ENCODE measurements around the gene ZNF573. TPM values are rescaled to one million over a fixed set of nuclear protein-coding genes. Genes with fewer than 3 reads are reported as not detected.

ZNF573 gene
- total and polyA plus RNA-seq, 2 of the 13 experiments (the other 11 are each of a cell fraction or from before 2014, with no cell fraction given) = 3.1 to 9.3 TPM

GRCh38 chr19:37779127-37780005, at the start of gene ZNF573 (continued):
- TF ChIP-seq, protein P1, sequence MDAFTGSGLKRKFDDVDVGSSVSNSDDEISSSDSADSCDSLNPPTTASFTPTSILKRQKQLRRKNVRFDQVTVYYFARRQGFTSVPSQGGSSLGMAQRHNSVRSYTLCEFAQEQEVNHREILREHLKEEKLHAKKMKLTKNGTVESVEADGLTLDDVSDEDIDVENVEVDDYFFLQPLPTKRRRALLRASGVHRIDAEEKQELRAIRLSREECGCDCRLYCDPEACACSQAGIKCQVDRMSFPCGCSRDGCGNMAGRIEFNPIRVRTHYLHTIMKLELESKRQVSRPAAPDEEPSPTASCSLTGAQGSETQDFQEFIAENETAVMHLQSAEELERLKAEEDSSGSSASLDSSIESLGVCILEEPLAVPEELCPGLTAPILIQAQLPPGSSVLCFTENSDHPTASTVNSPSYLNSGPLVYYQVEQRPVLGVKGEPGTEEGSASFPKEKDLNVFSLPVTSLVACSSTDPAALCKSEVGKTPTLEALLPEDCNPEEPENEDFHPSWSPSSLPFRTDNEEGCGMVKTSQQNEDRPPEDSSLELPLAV (CRISPR knock-in tag; conservative IDR thresholded peaks at IDR 0.05; ENCODE audit: low read depth) = no peak
- TF ChIP-seq ZNF549 (CRISPR knock-in tag; IDR thresholded peaks at IDR 0.05) (no peak), CTCF (CRISPR knock-in tag; IDR thresholded peaks at IDR 0.05) (no peak), ZBTB38 (CRISPR knock-in tag; IDR thresholded peaks at IDR 0.05) (no peak; the same call in 1 of the 2 replicates), EEA1 (CRISPR knock-in tag; IDR thresholded peaks at IDR 0.05; ENCODE audit: borderline replicate concordance) (no peak), ZNF143 (CRISPR knock-in tag; IDR thresholded peaks at IDR 0.05) (peak; percentile 97), PLSCR1 (CRISPR knock-in tag; IDR thresholded peaks at IDR 0.05; ENCODE audit: borderline replicate concordance) (no peak), HNRNPH1 (optimal IDR thresholded peaks at IDR 0.05; ENCODE audit: low read depth, low read length) (no peak), ZBTB1 (CRISPR knock-in tag; IDR thresholded peaks at IDR 0.05; ENCODE audit: borderline replicate concordance) (no peak), ZXDC (CRISPR knock-in tag; IDR thresholded peaks at IDR 0.05) (no peak), ZNF558 (CRISPR knock-in tag; IDR thresholded peaks at IDR 0.05; ENCODE audit: borderline replicate concordance) (no peak), ZBTB25 (CRISPR knock-in tag; IDR thresholded peaks at IDR 0.05) (no peak; the same call in 1 of the 2 replicates), ARNT2 (CRISPR knock-in tag; IDR thresholded peaks at IDR 0.05; ENCODE audit: low read depth) (no peak; the same call in 1 of the 2 replicates), ZNF746 (CRISPR knock-in tag; IDR thresholded peaks at IDR 0.05) (peak; percentile 42; the same call in 1 of the 2 replicates)
- TF ChIP-seq, protein P2, sequence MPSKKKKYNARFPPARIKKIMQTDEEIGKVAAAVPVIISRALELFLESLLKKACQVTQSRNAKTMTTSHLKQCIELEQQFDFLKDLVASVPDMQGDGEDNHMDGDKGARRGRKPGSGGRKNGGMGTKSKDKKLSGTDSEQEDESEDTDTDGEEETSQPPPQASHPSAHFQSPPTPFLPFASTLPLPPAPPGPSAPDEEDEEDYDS (CRISPR knock-in tag; IDR thresholded peaks at IDR 0.05) = peak; percentile 91
- TF ChIP-seq, protein P3, sequence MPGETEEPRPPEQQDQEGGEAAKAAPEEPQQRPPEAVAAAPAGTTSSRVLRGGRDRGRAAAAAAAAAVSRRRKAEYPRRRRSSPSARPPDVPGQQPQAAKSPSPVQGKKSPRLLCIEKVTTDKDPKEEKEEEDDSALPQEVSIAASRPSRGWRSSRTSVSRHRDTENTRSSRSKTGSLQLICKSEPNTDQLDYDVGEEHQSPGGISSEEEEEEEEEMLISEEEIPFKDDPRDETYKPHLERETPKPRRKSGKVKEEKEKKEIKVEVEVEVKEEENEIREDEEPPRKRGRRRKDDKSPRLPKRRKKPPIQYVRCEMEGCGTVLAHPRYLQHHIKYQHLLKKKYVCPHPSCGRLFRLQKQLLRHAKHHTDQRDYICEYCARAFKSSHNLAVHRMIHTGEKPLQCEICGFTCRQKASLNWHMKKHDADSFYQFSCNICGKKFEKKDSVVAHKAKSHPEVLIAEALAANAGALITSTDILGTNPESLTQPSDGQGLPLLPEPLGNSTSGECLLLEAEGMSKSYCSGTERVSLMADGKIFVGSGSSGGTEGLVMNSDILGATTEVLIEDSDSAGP (CRISPR knock-in tag; IDR thresholded peaks at IDR 0.05; ENCODE audit: borderline replicate concordance) = peak; percentile 91; the same call in 1 of the 2 replicates

Data from HepG2 (cell line).